Measurements from ENCODE around the gene GPLD1.
"Not testable (repeated sequence)": the region's sequence is repeated elsewhere in the genome, so short reads cannot be mapped to it uniquely, and the experiment has no call there.

The GPLD1 gene

GRCh38 chr6:24415753-24416152 lies 73.6 kb downstream of the GPLD1 start:
- H3K36me3 ChIP-seq (ENCODE audit: control insufficient read depth, insufficient read depth, low read length) = peaks cover 8% of the 10 kb centered on the region
- no peak overlapping the region for H2AK5ac ChIP-seq (ENCODE audit: low read length)
- H3K23ac ChIP-seq (ENCODE audit: low read length) = no peak overlapping the region
- H4K8ac ChIP-seq (ENCODE audit: low read depth, low read length) = no peak overlapping the region
- no peak overlapping the region for H2BK15ac ChIP-seq (replicated peaks; ENCODE audit: low read depth)
- H2BK120ac ChIP-seq (ENCODE audit: low read depth, low read length) = no peak overlapping the region
- H4K5ac ChIP-seq (ENCODE audit: low read length) = no peak overlapping the region
- H3K27me3 ChIP-seq (ENCODE audit: insufficient read depth, low read length, poor library complexity) = no peaks in the 10 kb centered on the region
- peaks cover 3% of the 10 kb centered on the region for H3K79me2 ChIP-seq (ENCODE audit: control insufficient read depth, insufficient read depth, low read length)
- H3K27ac ChIP-seq (ENCODE audit: low read depth, low read length) = no peak overlapping the region
- no peak overlapping the region for H3K4me2 ChIP-seq (ENCODE audit: low read length)
- no peaks in the 10 kb centered on the region for H3K4me1 ChIP-seq (ENCODE audit: control insufficient read depth, low read depth, low read length)
- no peak overlapping the region for H2BK5ac ChIP-seq (ENCODE audit: low read length)
- H3K79me1 ChIP-seq (ENCODE audit: low read length) = peaks cover 4% of the 10 kb centered on the region
- no peak overlapping the region for H3K4me3 ChIP-seq (ENCODE audit: low read length)
- no peak for DNase-seq
- WGBS (ENCODE audit: extremely low coverage, insufficient coverage, low lambda C conversion rate) = no CpG with 5 or more reads among the region's 4 CpGs
- H3K4ac ChIP-seq (ENCODE audit: low read depth, low read length) = no peak overlapping the region
- H3K56ac ChIP-seq (ENCODE audit: low read length) = no peak overlapping the region
- no peak overlapping the region for H3K18ac ChIP-seq (ENCODE audit: low read length)
- H3K9ac ChIP-seq (ENCODE audit: low read length) = no peak overlapping the region

GRCh38 chr6:24414531-24414930 lies 74.8 kb downstream of the GPLD1 start:
- no CpG with 5 or more reads among the region's 15 CpGs for WGBS (ENCODE audit: extremely low coverage, insufficient coverage, low lambda C conversion rate)
- H3K4me1 ChIP-seq (ENCODE audit: control insufficient read depth, low read depth, low read length) = not testable (repeated sequence)

GRCh38 chr6:24412294-24412693 lies 77.1 kb downstream of the GPLD1 start:
- Histone ChIP-seq H3K36me3 (ENCODE audit: control insufficient read depth, insufficient read depth, low read length) (peaks cover 7% of the 10 kb centered on the region), H3K27me3 (ENCODE audit: insufficient read depth, low read length, poor library complexity) (no peaks in the 10 kb centered on the region)
- WGBS (ENCODE audit: extremely low coverage, insufficient coverage, low lambda C conversion rate) = no CpG with 5 or more reads among the region's 4 CpGs

More at GRCh38 chr6:24414531-24414930, 74.8 kb downstream of the GPLD1 start:
- not testable (repeated sequence) for H3K4me2 ChIP-seq (ENCODE audit: low read length); H2BK15ac ChIP-seq (replicated peaks; ENCODE audit: low read depth); H3K27ac ChIP-seq (ENCODE audit: low read depth, low read length); H3K56ac ChIP-seq (ENCODE audit: low read length); H3K18ac ChIP-seq (ENCODE audit: low read length); H3K27me3 ChIP-seq (ENCODE audit: insufficient read depth, low read length, poor library complexity); H2BK120ac ChIP-seq (ENCODE audit: low read depth, low read length); H3K23ac ChIP-seq (ENCODE audit: low read length); H3K79me1 ChIP-seq (ENCODE audit: low read length); DNase-seq; H3K36me3 ChIP-seq (ENCODE audit: control insufficient read depth, insufficient read depth, low read length); H2AK5ac ChIP-seq (ENCODE audit: low read length); H4K5ac ChIP-seq (ENCODE audit: low read length); H3K4me3 ChIP-seq (ENCODE audit: low read length); H3K4ac ChIP-seq (ENCODE audit: low read depth, low read length); H4K8ac ChIP-seq (ENCODE audit: low read depth, low read length); H3K79me2 ChIP-seq (ENCODE audit: control insufficient read depth, insufficient read depth, low read length); H3K9ac ChIP-seq (ENCODE audit: low read length); H2BK5ac ChIP-seq (ENCODE audit: low read length)

GRCh38 chr6:24410622-24411021 lies 78.8 kb downstream of the GPLD1 start:
- peaks cover 6% of the 10 kb centered on the region for H3K36me3 ChIP-seq (ENCODE audit: control insufficient read depth, insufficient read depth, low read length)
- H2BK5ac ChIP-seq (ENCODE audit: low read length) = no peak overlapping the region
- no peak overlapping the region for H3K4me3 ChIP-seq (ENCODE audit: low read length)
- H3K79me2 ChIP-seq (ENCODE audit: control insufficient read depth, insufficient read depth, low read length) = peaks cover 18% of the 10 kb centered on the region
- no peak for DNase-seq
- no peak overlapping the region for H3K18ac ChIP-seq (ENCODE audit: low read length)
- H3K79me1 ChIP-seq (ENCODE audit: low read length) = peaks cover 4% of the 10 kb centered on the region
- no peak overlapping the region for H3K4ac ChIP-seq (ENCODE audit: low read depth, low read length)
- no peak overlapping the region for H3K23ac ChIP-seq (ENCODE audit: low read length)
- no peaks in the 10 kb centered on the region for H3K4me1 ChIP-seq (ENCODE audit: control insufficient read depth, low read depth, low read length)
- H3K27ac ChIP-seq (ENCODE audit: low read depth, low read length) = no peak overlapping the region
- no peak overlapping the region for H2AK5ac ChIP-seq (ENCODE audit: low read length)
- no peaks in the 10 kb centered on the region for H3K27me3 ChIP-seq (ENCODE audit: insufficient read depth, low read length, poor library complexity)
- H3K9ac ChIP-seq (ENCODE audit: low read length) = no peak overlapping the region
- no peak overlapping the region for H3K56ac ChIP-seq (ENCODE audit: low read length)
- no peak overlapping the region for H2BK120ac ChIP-seq (ENCODE audit: low read depth, low read length)
- no peak overlapping the region for H2BK15ac ChIP-seq (replicated peaks; ENCODE audit: low read depth)
- no peak overlapping the region for H3K4me2 ChIP-seq (ENCODE audit: low read length)
- H4K8ac ChIP-seq (ENCODE audit: low read depth, low read length) = no peak overlapping the region
- H4K5ac ChIP-seq (ENCODE audit: low read length) = no peak overlapping the region
- WGBS (ENCODE audit: extremely low coverage, insufficient coverage, low lambda C conversion rate) = no CpG with 5 or more reads among the region's 3 CpGs

More at GRCh38 chr6:24412294-24412693, 77.1 kb downstream of the GPLD1 start:
- no peak overlapping the region for H3K18ac ChIP-seq (ENCODE audit: low read length)
- H3K4me1 ChIP-seq (ENCODE audit: control insufficient read depth, low read depth, low read length) = no peaks in the 10 kb centered on the region
- no peak overlapping the region for H2BK15ac ChIP-seq (replicated peaks; ENCODE audit: low read depth)
- no peak overlapping the region for H3K4me3 ChIP-seq (ENCODE audit: low read length)
- no peak for DNase-seq
- no peak overlapping the region for H3K23ac ChIP-seq (ENCODE audit: low read length)
- no peak overlapping the region for H3K27ac ChIP-seq (ENCODE audit: low read depth, low read length)
- H2BK120ac ChIP-seq (ENCODE audit: low read depth, low read length) = no peak overlapping the region
- H3K9ac ChIP-seq (ENCODE audit: low read length) = no peak overlapping the region
- no peak overlapping the region for H3K4me2 ChIP-seq (ENCODE audit: low read length)
- H4K5ac ChIP-seq (ENCODE audit: low read length) = no peak overlapping the region
- no peak overlapping the region for H4K8ac ChIP-seq (ENCODE audit: low read depth, low read length)
- peaks cover 15% of the 10 kb centered on the region for H3K79me2 ChIP-seq (ENCODE audit: control insufficient read depth, insufficient read depth, low read length)
- H3K56ac ChIP-seq (ENCODE audit: low read length) = no peak overlapping the region
- H2BK5ac ChIP-seq (ENCODE audit: low read length) = no peak overlapping the region
- H2AK5ac ChIP-seq (ENCODE audit: low read length) = no peak overlapping the region
- peaks cover 4% of the 10 kb centered on the region for H3K79me1 ChIP-seq (ENCODE audit: low read length)
- no peak overlapping the region for H3K4ac ChIP-seq (ENCODE audit: low read depth, low read length)

DNA sequence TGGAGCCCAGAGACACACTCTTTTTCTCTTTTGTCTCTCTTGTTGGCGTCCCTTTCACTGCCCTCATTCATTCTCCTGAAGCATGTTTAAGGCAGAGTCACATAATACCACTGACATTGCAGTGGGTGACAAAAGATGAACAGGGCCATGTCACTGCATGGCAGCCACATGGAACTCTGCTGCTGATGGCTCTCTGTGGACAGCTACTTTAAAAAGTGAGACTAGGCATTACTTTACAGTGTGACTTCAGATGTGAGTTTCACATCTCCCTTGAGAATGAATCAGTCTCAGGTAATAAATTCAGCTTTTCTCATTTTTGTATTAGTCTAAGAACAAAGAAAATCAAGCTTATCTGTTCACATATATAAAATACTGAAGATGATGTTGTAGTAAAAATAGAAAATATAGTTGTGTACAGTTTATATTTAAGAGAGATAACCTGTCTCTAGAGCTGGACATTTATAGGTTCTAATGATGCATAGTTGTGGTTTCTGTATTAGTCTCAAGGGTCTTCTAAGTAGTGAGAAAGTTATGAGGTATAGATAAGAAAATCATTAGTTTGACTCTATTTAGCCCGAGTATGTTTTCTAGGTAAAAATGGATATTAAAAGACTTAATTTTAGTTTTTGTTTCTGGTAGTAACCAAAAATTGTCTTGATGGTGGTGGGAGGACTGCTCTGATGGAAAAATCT lies 80.5 kb downstream of the GPLD1 start:
- H3K9ac ChIP-seq (ENCODE audit: low read length) = no peak overlapping the region
- H3K4me2 ChIP-seq (ENCODE audit: low read length) = no peak overlapping the region
- H3K18ac ChIP-seq (ENCODE audit: low read length) = no peak overlapping the region
- no peak overlapping the region for H3K23ac ChIP-seq (ENCODE audit: low read length)
- H4K5ac ChIP-seq (ENCODE audit: low read length) = no peak overlapping the region
- H2BK120ac ChIP-seq (ENCODE audit: low read depth, low read length) = no peak overlapping the region
- H3K27ac ChIP-seq (ENCODE audit: low read depth, low read length) = no peak overlapping the region
- H3K27me3 ChIP-seq (ENCODE audit: insufficient read depth, low read length, poor library complexity) = no peaks in the 10 kb centered on the region
- no CpG with 5 or more reads among the region's 2 CpGs for WGBS (ENCODE audit: extremely low coverage, insufficient coverage, low lambda C conversion rate)
- no peak for DNase-seq
- no peak overlapping the region for H2BK5ac ChIP-seq (ENCODE audit: low read length)
- H3K79me1 ChIP-seq (ENCODE audit: low read length) = peaks cover 6% of the 10 kb centered on the region
- no peak overlapping the region for H2BK15ac ChIP-seq (replicated peaks; ENCODE audit: low read depth)
- H3K4me1 ChIP-seq (ENCODE audit: control insufficient read depth, low read depth, low read length) = peaks cover 3% of the 10 kb centered on the region
- H3K36me3 ChIP-seq (ENCODE audit: control insufficient read depth, insufficient read depth, low read length) = peaks cover 6% of the 10 kb centered on the region
- H4K8ac ChIP-seq (ENCODE audit: low read depth, low read length) = no peak overlapping the region
- H2AK5ac ChIP-seq (ENCODE audit: low read length) = no peak overlapping the region
- no peak overlapping the region for H3K4ac ChIP-seq (ENCODE audit: low read depth, low read length)
- H3K56ac ChIP-seq (ENCODE audit: low read length) = no peak overlapping the region
- no peak overlapping the region for H3K4me3 ChIP-seq (ENCODE audit: low read length)
- H3K79me2 ChIP-seq (ENCODE audit: control insufficient read depth, insufficient read depth, low read length) = peaks cover 32% of the 10 kb centered on the region

GRCh38 chr6:24405262-24405661 lies 84.1 kb downstream of the GPLD1 start:
- H3K23ac ChIP-seq (ENCODE audit: low read length) = no peak overlapping the region
- no CpG with 5 or more reads among the region's 5 CpGs for WGBS (ENCODE audit: extremely low coverage, insufficient coverage, low lambda C conversion rate)
- H4K8ac ChIP-seq (ENCODE audit: low read depth, low read length) = no peak overlapping the region
- H3K27me3 ChIP-seq (ENCODE audit: insufficient read depth, low read length, poor library complexity) = no peaks in the 10 kb centered on the region
- no peak overlapping the region for H3K27ac ChIP-seq (ENCODE audit: low read depth, low read length)
- H3K4me3 ChIP-seq (ENCODE audit: low read length) = no peak overlapping the region
- no peak overlapping the region for H2BK15ac ChIP-seq (replicated peaks; ENCODE audit: low read depth)
- no peak overlapping the region for H3K4ac ChIP-seq (ENCODE audit: low read depth, low read length)
- peaks cover 46% of the 10 kb centered on the region for H3K79me2 ChIP-seq (ENCODE audit: control insufficient read depth, insufficient read depth, low read length)
- DNase-seq = no peak
- H3K56ac ChIP-seq (ENCODE audit: low read length) = peak overlapping the region; percentile 68
- H2BK5ac ChIP-seq (ENCODE audit: low read length) = no peak overlapping the region
- H2BK120ac ChIP-seq (ENCODE audit: low read depth, low read length) = no peak overlapping the region
- no peak overlapping the region for H2AK5ac ChIP-seq (ENCODE audit: low read length)
- H3K79me1 ChIP-seq (ENCODE audit: low read length) = peaks cover 2% of the 10 kb centered on the region
- H3K36me3 ChIP-seq (ENCODE audit: control insufficient read depth, insufficient read depth, low read length) = peaks cover 2% of the 10 kb centered on the region
- H3K18ac ChIP-seq (ENCODE audit: low read length) = no peak overlapping the region
- peak overlapping the region; percentile 33 for H4K5ac ChIP-seq (ENCODE audit: low read length)
- peak overlapping the region; percentile 18 for H3K4me2 ChIP-seq (ENCODE audit: low read length)
- peaks cover 8% of the 10 kb centered on the region for H3K4me1 ChIP-seq (ENCODE audit: control insufficient read depth, low read depth, low read length)
- peak overlapping the region; percentile 15 for H3K9ac ChIP-seq (ENCODE audit: low read length)
